Astrocyte of the hippocampus (primary cell): ENCODE results near the gene ACOT8.

Experiments
- DNase-seq: peaks from one replicate; pipeline ENCODE4 v3.0.0; 2011; ENCODE audit warnings: low read depth, low spot score

Gene ACOT8

GRCh38 chr20:45796337-45797065, 60.7 kb downstream of the ACOT8 start:
- no peak for DNase-seq

- no peak for DNase-seq
Observed at GRCh38 chr20:45792317-45793118, 64.7 kb downstream of the ACOT8 start.
